B cell (primary cell): ENCODE results near the gene PLCD1. TPM values are rescaled to one million over a fixed set of nuclear protein-coding genes. Genes with fewer than 3 reads are reported as not detected.

Experiments
- ATAC-seq: fragments of 200-7000 bp; cut with Tn5 transposase; one replicate; pipeline ENCODE4 v1.10.0; 2021; ENCODE audit warnings: low read depth, mild to moderate bottlenecking, moderate number of reproducible peaks, moderate library complexity
- CTCF ChIA-PET: fragments of 350-600 bp; sonication (Branson Sonifier 250); formaldehyde crosslinking; loops from one replicate; lab custom pipeline; 2021; ENCODE audit warnings: antibody characterized with exemption, inconsistent platforms; lab: Charles Lee
- POLR2A ChIA-PET: fragments of 350-600 bp; sonication (Branson Sonifier 250); formaldehyde crosslinking; loops from one replicate; lab custom pipeline; 2021; ENCODE audit warnings: antibody characterized with exemption; lab: Charles Lee
- DNase-seq: peaks from one replicate; pipeline ENCODE4 v3.0.0; 2013
- H2AFZ ChIP-seq: 2 replicates; pipeline ENCODE4 v1.6.1; 2012; ENCODE audit warnings: mild to moderate bottlenecking, low read depth, low read length; ENCODE audit not compliant: insufficient read depth, poor library complexity, severe bottlenecking
- H3K27ac ChIP-seq, 2 donors: 1 replicate in 1 of 2; 2 replicates in 1 of 2; pipeline ENCODE4 v1.5.1; 2012 to 2013; ENCODE audit warnings: low read length in 2 of 2, mild to moderate bottlenecking in 2 of 2, moderate library complexity in 1 of 2
- H3K27me3 ChIP-seq, 4 experiments: fragments of 200-600 bp in 1 of 4; sonication (generic) in 1 of 4; replicated peaks in 1 of 4; 1 replicate in 2 of 4; 2 replicates in 2 of 4; pipeline versions ENCODE4 v1.6.1 to v1.7.0; 2013 to 2016; ENCODE audit warnings: low read length in 3 of 4, mild to moderate bottlenecking in 2 of 4, mixed read lengths in 1 of 4, moderate library complexity in 1 of 4; ENCODE audit not compliant: insufficient read depth in 4 of 4, control insufficient read depth in 3 of 4; ENCODE audit errors: control extremely low read depth in 1 of 4
- H3K36me3 ChIP-seq, 2 experiments: replicated peaks in 1 of 2; 1 replicate in 1 of 2; 2 replicates in 1 of 2; pipeline versions ENCODE4 v1.6.1 to v1.7.1; 2013; ENCODE audit warnings: low read length in 1 of 2; ENCODE audit not compliant: insufficient read depth in 2 of 2, control insufficient read depth in 1 of 2; ENCODE audit errors: control extremely low read depth in 1 of 2, extremely low read depth in 1 of 2
- H3K4me1 ChIP-seq, 2 donors: fragments of 200-600 bp in 1 of 2; sonication (generic) in 1 of 2; 1 replicate in 1 of 2; 2 replicates in 1 of 2; pipeline versions ENCODE4 v1.5.1 to v1.6.1; 2013 to 2017; ENCODE audit warnings: low read length in 2 of 2; ENCODE audit not compliant: control insufficient read depth in 2 of 2, insufficient read depth in 2 of 2
- H3K4me2 ChIP-seq: replicated peaks from 2 replicates; pipeline ENCODE3; 2012; ENCODE audit warnings: mild to moderate bottlenecking, low read depth, low read length; ENCODE audit not compliant: poor library complexity, severe bottlenecking
- H3K4me3 ChIP-seq, 5 experiments: fragments of 200-600 bp in 1 of 5; sonication (generic) in 1 of 5; 1 replicate in 3 of 5; 2 replicates in 2 of 5; pipeline versions ENCODE4 v1.5.1 to v1.7.0; 2011 to 2016; ENCODE audit warnings: low read length in 4 of 5, mild to moderate bottlenecking in 4 of 5, low read depth in 2 of 5, control low read depth in 1 of 5, moderate library complexity in 1 of 5; ENCODE audit not compliant: insufficient read depth in 1 of 5; ENCODE audit errors: control extremely low read depth in 1 of 5, extremely low read depth in 1 of 5
- H3K79me2 ChIP-seq: fragments of 200-600 bp; sonication (generic); one replicate; pipeline ENCODE4 v1.6.0; 2016; ENCODE audit warnings: low read length; ENCODE audit not compliant: control insufficient read depth, insufficient read depth
- H3K9ac ChIP-seq: fragments of 200-600 bp; sonication (generic); 2 replicates; pipeline ENCODE4 v1.6.1; 2017; ENCODE audit warnings: mild to moderate bottlenecking, low read length, moderate library complexity
- H3K9me3 ChIP-seq, 3 donors: one replicate each; pipeline versions ENCODE4 v1.6.1 to v1.7.1; 2013; ENCODE audit warnings: low read length in 2 of 3; ENCODE audit not compliant: control insufficient read depth in 2 of 3, insufficient read depth in 1 of 3; ENCODE audit errors: control extremely low read depth in 1 of 3
- H4K20me1 ChIP-seq: 2 replicates; pipeline ENCODE4 v1.6.0; 2012; ENCODE audit warnings: mild to moderate bottlenecking, low read length; ENCODE audit not compliant: insufficient read depth, control insufficient read depth, poor library complexity, severe bottlenecking
- H3K27ac Mint-ChIP-seq: one replicate; pipeline ENCODE4 v1.8.0; 2021; ENCODE audit warnings: mixed read lengths
- H3K27me3 Mint-ChIP-seq: one replicate; pipeline ENCODE4 v1.8.0; 2021; ENCODE audit warnings: mixed read lengths
- H3K4me1 Mint-ChIP-seq: one replicate; pipeline ENCODE4 v1.8.0; 2021; ENCODE audit warnings: mixed read lengths
- H3K4me3 Mint-ChIP-seq: one replicate; pipeline ENCODE4 v1.8.0; 2021; ENCODE audit warnings: mixed read lengths
- H3K9me3 Mint-ChIP-seq: one replicate; pipeline ENCODE4 v1.8.0; 2022; ENCODE audit warnings: mixed read lengths; ENCODE audit not compliant: insufficient read depth
- EZH2 ChIP-seq: IDR thresholded peaks from 2 replicates; pipeline ENCODE4 v1.6.1; 2012; ENCODE audit warnings: borderline replicate concordance, low read depth, mild to moderate bottlenecking, moderate library complexity, low read length; ENCODE audit not compliant: insufficient read depth, poor library complexity, severe bottlenecking
- WGBS: methylation state at CpG from one replicate; pipeline ENCODE4 v1.1.5; 2013; ENCODE audit warnings: missing lambda C conversion rate; ENCODE audit not compliant: insufficient coverage; 5-methylcytosine and 5-hydroxymethylcytosine counted together
- intact Hi-C: fragments of 100-400 bp; cut with micrococcal nuclease; formaldehyde crosslinking; loops from one replicate; pipeline ENCODE4 v1.10.0; 2022
- polyA plus RNA-seq: library from polyadenylated mRNA; depleted of rRNA; stranded (reverse); fragments of >200 nt; gene quantifications from 2 replicates; pipeline ENCODE4 v1.2.3, GENCODE V29; 2012
- total RNA-seq, 2 donors: library from RNA; stranded (reverse); fragments of 120-200 nt in 1 of 2; gene quantifications; 1 replicate in 1 of 2; 2 replicates in 1 of 2; pipeline versions ENCODE4 v1.2.3 to v1.2.4, GENCODE V29; 2013 to 2022
- TF ChIP-seq, protein P1 (sequence below): fragments of 200-600 bp; IDR thresholded peaks from one replicate; pipeline ENCODE4 v1.8.0; 2022; ENCODE audit warnings: antibody characterized with exemption, mild to moderate bottlenecking

The PLCD1 gene
- total and polyA plus RNA-seq, 2 donors (not counting 1 experiment from before 2014, with no cell fraction given): 5.8 to 10.1 TPM

- DNase-seq (no peak), ATAC-seq (no peak)
- CTCF ChIA-PET: interaction anchor here (0.6 to 4.0 kb wide), 5 partner anchors 17 to 1043 kb away, joined by 3 to 46 read pairs (median 5); no protein-coding TSS in a partner anchor
- Histone ChIP-seq H3K27me3 (no peaks in the 10 kb centered on the region), H3K27ac (no peak overlapping the region), H2AFZ (no peak overlapping the region), H4K20me1 (no peaks in the 10 kb centered on the region), H3K36me3 (peaks cover 0 to 33% of the 10 kb centered on the region in 2 experiments), H3K79me2 (peaks cover under 1% of the 10 kb centered on the region), H3K4me2 (no peak overlapping the region), H3K4me3 (no peak overlapping the region), H3K9ac (no peak overlapping the region), H3K4me1 (peaks cover 7 to 17% of the 10 kb centered on the region in 2 donors), H3K9me3 (peaks cover 0 to 3% (median 0%) of the 10 kb centered on the region in 3 donors)
- 87% methylated on average over 2 of the region's 6 CpGs for WGBS
- intact Hi-C loops: no loop called here
- no peak for TF ChIP-seq EZH2
- TF ChIP-seq, protein P1, sequence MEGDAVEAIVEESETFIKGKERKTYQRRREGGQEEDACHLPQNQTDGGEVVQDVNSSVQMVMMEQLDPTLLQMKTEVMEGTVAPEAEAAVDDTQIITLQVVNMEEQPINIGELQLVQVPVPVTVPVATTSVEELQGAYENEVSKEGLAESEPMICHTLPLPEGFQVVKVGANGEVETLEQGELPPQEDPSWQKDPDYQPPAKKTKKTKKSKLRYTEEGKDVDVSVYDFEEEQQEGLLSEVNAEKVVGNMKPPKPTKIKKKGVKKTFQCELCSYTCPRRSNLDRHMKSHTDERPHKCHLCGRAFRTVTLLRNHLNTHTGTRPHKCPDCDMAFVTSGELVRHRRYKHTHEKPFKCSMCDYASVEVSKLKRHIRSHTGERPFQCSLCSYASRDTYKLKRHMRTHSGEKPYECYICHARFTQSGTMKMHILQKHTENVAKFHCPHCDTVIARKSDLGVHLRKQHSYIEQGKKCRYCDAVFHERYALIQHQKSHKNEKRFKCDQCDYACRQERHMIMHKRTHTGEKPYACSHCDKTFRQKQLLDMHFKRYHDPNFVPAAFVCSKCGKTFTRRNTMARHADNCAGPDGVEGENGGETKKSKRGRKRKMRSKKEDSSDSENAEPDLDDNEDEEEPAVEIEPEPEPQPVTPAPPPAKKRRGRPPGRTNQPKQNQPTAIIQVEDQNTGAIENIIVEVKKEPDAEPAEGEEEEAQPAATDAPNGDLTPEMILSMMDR: no peak
- Mint-ChIP-seq H3K4me3 (no peak overlapping the region), H3K27ac (no peak overlapping the region), H3K9me3 (no peaks in the 10 kb centered on the region), H3K4me1 (peaks cover 28% of the 10 kb centered on the region), H3K27me3 (no peaks in the 10 kb centered on the region)
- POLR2A ChIA-PET: no interaction called here
Observed at GRCh38 chr3:38002291-38002876, 27.1 kb downstream of the PLCD1 start.

DNA sequence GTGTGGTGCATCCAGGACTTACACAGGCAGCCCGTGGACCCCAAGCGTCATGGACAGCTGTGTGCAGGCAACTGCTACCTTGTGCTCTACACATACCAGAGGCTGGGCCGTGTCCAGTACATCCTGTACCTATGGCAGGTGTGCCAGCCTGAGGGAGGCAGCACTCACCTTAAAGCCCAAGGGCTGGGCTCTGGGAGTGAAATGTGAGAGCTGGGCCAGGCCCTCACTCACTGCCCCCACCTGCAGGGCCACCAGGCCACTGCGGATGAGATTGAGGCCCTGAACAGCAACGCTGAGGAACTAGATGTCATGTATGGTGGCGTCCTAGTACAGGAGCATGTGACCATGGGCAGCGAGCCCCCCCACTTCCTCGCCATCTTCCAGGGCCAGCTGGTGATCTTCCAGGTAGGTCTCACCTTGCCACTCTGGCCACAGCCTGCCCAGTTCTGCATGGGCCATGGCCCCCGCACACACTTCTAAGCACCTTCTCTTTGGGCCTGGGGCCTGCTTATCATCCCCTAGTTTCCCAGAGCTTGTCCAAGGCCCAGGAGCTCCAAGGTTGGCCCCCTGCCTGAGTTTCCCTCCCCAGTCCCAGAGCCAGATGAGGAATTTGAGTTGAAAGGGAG, 27.9 kb downstream of the PLCD1 start:
- Histone ChIP-seq H4K20me1 (no peaks in the 10 kb centered on the region), H3K79me2 (peaks cover 7% of the 10 kb centered on the region), H3K27me3 (no peaks in the 10 kb centered on the region), H2AFZ (no peak overlapping the region), H3K27ac (no peak overlapping the region), H3K9ac (no peak overlapping the region), H3K9me3 (peaks cover 0 to 9% (median 0%) of the 10 kb centered on the region in 3 donors), H3K4me1 (peaks cover 11 to 24% of the 10 kb centered on the region in 2 donors), H3K36me3 (peaks cover 0 to 33% of the 10 kb centered on the region in 2 experiments), H3K4me3 (no peak overlapping the region), H3K4me2 (no peak overlapping the region)
- no peak overlapping the region for H3K27ac Mint-ChIP-seq
- H3K4me3 Mint-ChIP-seq: no peak overlapping the region
- WGBS: 97% methylated on average over 8 of the region's 9 CpGs
- H3K27me3 Mint-ChIP-seq: no peaks in the 10 kb centered on the region
- ATAC-seq: no peak
- intact Hi-C loops: no loop called here
- H3K9me3 Mint-ChIP-seq: no peaks in the 10 kb centered on the region
- peaks cover 32% of the 10 kb centered on the region for H3K4me1 Mint-ChIP-seq
- CTCF ChIA-PET: interaction anchor here (0.5 to 4.0 kb wide), 9 partner anchors 8 to 1042 kb away, joined by 3 to 46 read pairs (median 4); no protein-coding TSS in a partner anchor
- TF ChIP-seq, protein P1: no peak
- TF ChIP-seq EZH2: no peak
- POLR2A ChIA-PET: interaction anchor here (0.6 kb wide), 1 partner anchor 495 kb away, joined by 12 read pairs; no protein-coding TSS in a partner anchor
- DNase-seq: no peak
